Measurements from ENCODE around the gene BARX2. TPM values are rescaled to one million over a fixed set of nuclear protein-coding genes. Genes with fewer than 3 reads are reported as not detected.

Gene BARX2
- total RNA-seq, 1 experiment from 2014 or later = 0.12 TPM

GRCh38 chr11:129417458-129417857 lies 41.8 kb downstream of the BARX2 start:
- Histone ChIP-seq H3K4me2 (ENCODE audit: low read length) (no peak overlapping the region), H3K79me2 (ENCODE audit: insufficient read depth, low read length) (no peaks in the 10 kb centered on the region), H3K4me3 (replicated peaks in 1 of 2; ENCODE audit: low read depth in 1 of 2, low read length in 2 of 2) (no peak overlapping the region), H3K27ac (ENCODE audit: low read depth, low read length) (no peak overlapping the region), H3K9me2 (ENCODE audit: insufficient read depth) (no peaks in the 10 kb centered on the region), H2AFZ (ENCODE audit: low read depth, low read length, poor library complexity, severe bottlenecking) (no peak overlapping the region), H3K9ac (ENCODE audit: low read length) (no peak overlapping the region), H3K36me3 (ENCODE audit: control insufficient read depth in 1 of 2, insufficient read depth in 2 of 2, low read length in 2 of 2) (no peaks in the 10 kb centered on the region), H3K4me1 (ENCODE audit: control insufficient read depth in 1 of 2, insufficient read depth in 2 of 2, low read length in 2 of 2) (no peaks in the 10 kb centered on the region), H3K27me3 (ENCODE audit: insufficient read depth, low read length) (no peaks in the 10 kb centered on the region), H3K9me3 (ENCODE audit: control insufficient read depth in 1 of 2, insufficient read depth in 1 of 2, low read depth in 1 of 2, low read length in 2 of 2) (no peaks in the 10 kb centered on the region), H4K20me1 (ENCODE audit: insufficient read depth) (no peaks in the 10 kb centered on the region)
- intact Hi-C loops (cut with micrococcal nuclease) = no loop called here
- DNase-seq (ENCODE audit: low read depth, low spot score) = no peak
- ChIA-PET CTCF (no interaction called here), RAD21 (ENCODE audit: low non-redundant PET in 1 of 2, low total read pairs in 2 of 2, uncharacterized antibody in 2 of 2, unreplicated experiment in 2 of 2) (no interaction called here), POLR2A (interaction anchor here (0.7 kb wide), 1 partner anchor 11 kb away, joined by 3 read pairs; no protein-coding TSS in a partner anchor)
- no peak for ATAC-seq
- BruUV-seq (replicated peaks) = no TSS peak
- no peak for TF ChIP-seq EZH2phosphoT487 (IDR thresholded peaks at IDR 0.05; ENCODE audit: borderline replicate concordance)
- no peak for TF ChIP-seq CBX3 (IDR thresholded peaks at IDR 0.05; ENCODE audit: low read depth)
- TF ChIP-seq REST (IDR thresholded peaks at IDR 0.05; ENCODE audit: low read depth) = no peak
- TF ChIP-seq CTCF (IDR thresholded peaks at IDR 0.05 in 2 of 3, conservative IDR thresholded peaks at IDR 0.05 in 1 of 3; ENCODE audit: borderline replicate concordance in 1 of 3, insufficient read depth in 1 of 3, low read depth in 2 of 3, low read length in 2 of 3) = no peak
- no peak for TF ChIP-seq TCF7L2 (IDR thresholded peaks at IDR 0.05; ENCODE audit: borderline replicate concordance, extremely low read depth, insufficient read depth, insufficient read length)
- no peak for TF ChIP-seq JUND (IDR thresholded peaks at IDR 0.05)
- TF ChIP-seq ELF1 (IDR thresholded peaks at IDR 0.05; ENCODE audit: borderline replicate concordance, low read depth) = no peak
- TF ChIP-seq EZH2 (IDR thresholded peaks at IDR 0.05) = no peak
- TF ChIP-seq ATF3 (IDR thresholded peaks at IDR 0.05) = no peak
- TF ChIP-seq POLR2AphosphoS5 (IDR thresholded peaks at IDR 0.05; ENCODE audit: low read depth, low read length) = no peak
- no peak for TF ChIP-seq YY1 (IDR thresholded peaks at IDR 0.05; ENCODE audit: extremely low read depth, insufficient replicate concordance, low read depth, low read length)
- no peak for TF ChIP-seq ZFX (IDR thresholded peaks at IDR 0.05)
- no peak for TF ChIP-seq EGR1 (IDR thresholded peaks at IDR 0.05; ENCODE audit: low read depth)
- TF ChIP-seq SP1 (IDR thresholded peaks at IDR 0.05; ENCODE audit: low read depth) = no peak
- no peak for TF ChIP-seq FOSL1 (IDR thresholded peaks at IDR 0.05; ENCODE audit: low read depth)
- TF ChIP-seq ZBTB33 (IDR thresholded peaks at IDR 0.05; ENCODE audit: extremely low read depth, insufficient replicate concordance, low read length) = no peak
- no peak for TF ChIP-seq POLR2A (IDR thresholded peaks at IDR 0.05; ENCODE audit: borderline replicate concordance, extremely low read depth, insufficient read depth, insufficient read length)
- TF ChIP-seq ZNF274 (IDR thresholded peaks at IDR 0.05; ENCODE audit: low read depth, low read length) = no peak
- TF ChIP-seq SIN3A (IDR thresholded peaks at IDR 0.05; ENCODE audit: low read depth) = no peak
- no peak for TF ChIP-seq MAX (IDR thresholded peaks at IDR 0.05)
